IMR-90 (cell line): ENCODE measurements around the gene HHATL. TPM values are rescaled to one million over a fixed set of nuclear protein-coding genes. Genes with fewer than 3 reads are reported as not detected.

Experiments used
- ATAC-seq: fragments of 200-7000 bp; cut with Tn5 transposase; 2 replicates; pipeline ENCODE4 v1.9.1; 2020; ENCODE audit warnings: low read depth, mild to moderate bottlenecking, moderate library complexity
- BruUV-seq: library from RNA; stranded (reverse); fragments of 400-500 nt; replicated peaks from 2 replicates; lab custom pipeline; 2021; lab: Mats Ljungman, UMichigan
- CTCF ChIA-PET: fragments of 300-600 bp; formaldehyde crosslinking; extraction: SDS; loops from one replicate; lab custom pipeline; 2021; ENCODE audit warnings: antibody characterized with exemption; lab: Yijun Ruan, JAX
- POLR2A ChIA-PET: fragments of 300-600 bp; sonication (Branson Sonifier 250); formaldehyde crosslinking; loops from one replicate; lab custom pipeline; 2022; ENCODE audit warnings: antibody characterized with exemption; ENCODE audit not compliant: unreplicated experiment; lab: Charles Lee
- DNase-seq: peaks from one replicate; pipeline ENCODE4 v3.0.0; 2013
- H2AFZ ChIP-seq: replicated peaks from 2 replicates; pipeline ENCODE3; 2013; ENCODE audit warnings: low read length, mild to moderate bottlenecking; ENCODE audit not compliant: poor library complexity
- H2AK5ac ChIP-seq: 2 replicates; pipeline ENCODE4 v1.6.1; 2013; ENCODE audit warnings: low read depth, low read length, inconsistent platforms
- H2AK9ac ChIP-seq: replicated peaks from 2 replicates; pipeline ENCODE3; 2013; ENCODE audit warnings: mild to moderate bottlenecking, low read depth, low read length, moderate library complexity; ENCODE audit not compliant: poor library complexity
- H2BK120ac ChIP-seq: 2 replicates; pipeline ENCODE4 v1.6.1; 2013; ENCODE audit warnings: low read depth, low read length, inconsistent platforms
- H2BK15ac ChIP-seq: 3 replicates; pipeline ENCODE4 v1.6.1; 2013; ENCODE audit warnings: low read depth, low read length, inconsistent platforms
- H2BK20ac ChIP-seq: 2 replicates; pipeline ENCODE4 v1.6.1; 2013; ENCODE audit warnings: low read depth, mild to moderate bottlenecking, inconsistent platforms, low read length, moderate library complexity
- H2BK5ac ChIP-seq: 2 replicates; pipeline ENCODE4 v1.6.1; 2013; ENCODE audit warnings: mild to moderate bottlenecking, low read depth, low read length, inconsistent platforms; ENCODE audit not compliant: poor library complexity, severe bottlenecking
- H3K14ac ChIP-seq: replicated peaks from 2 replicates; pipeline ENCODE4 v1.6.1; 2013; ENCODE audit warnings: low read depth, low read length, inconsistent platforms
- H3K18ac ChIP-seq: 2 replicates; pipeline ENCODE4 v1.6.1; 2013; ENCODE audit warnings: low read depth, low read length, control low read depth
- H3K23ac ChIP-seq: 2 replicates; pipeline ENCODE4 v1.6.1; 2013; ENCODE audit warnings: low read depth, low read length, inconsistent platforms
- H3K27ac ChIP-seq: 2 replicates; pipeline ENCODE4 v1.5.1; 2013; ENCODE audit warnings: mild to moderate bottlenecking, control low read depth, low read length; ENCODE audit not compliant: insufficient read depth
- H3K27me3 ChIP-seq: 2 replicates; pipeline ENCODE4 v1.6.1; 2013; ENCODE audit warnings: low read length; ENCODE audit not compliant: control insufficient read depth, insufficient read depth
- H3K36me3 ChIP-seq: 2 replicates; pipeline ENCODE4 v1.6.1; 2013; ENCODE audit warnings: low read length, mixed read lengths; ENCODE audit not compliant: control insufficient read depth, insufficient read depth
- H3K4ac ChIP-seq: 2 replicates; pipeline ENCODE4 v1.6.1; 2013; ENCODE audit warnings: low read depth, low read length, inconsistent platforms
- H3K4me1 ChIP-seq: 2 replicates; pipeline ENCODE4 v1.6.1; 2013; ENCODE audit warnings: low read length, mixed read lengths; ENCODE audit not compliant: control insufficient read depth, insufficient read depth
- H3K4me2 ChIP-seq: 2 replicates; pipeline ENCODE4 v1.6.1; 2013; ENCODE audit warnings: low read depth, mild to moderate bottlenecking, control low read depth, low read length, moderate library complexity
- H3K4me3 ChIP-seq: 2 replicates; pipeline ENCODE4 v1.5.1; 2013; ENCODE audit warnings: low read depth, mild to moderate bottlenecking, control low read depth, low read length, moderate library complexity; ENCODE audit not compliant: insufficient read depth
- H3K56ac ChIP-seq: 2 replicates; pipeline ENCODE4 v1.6.1; 2013; ENCODE audit warnings: low read length, inconsistent platforms; ENCODE audit not compliant: insufficient read depth; ENCODE audit errors: extremely low read depth
- H3K79me1 ChIP-seq, 2 experiments: 2 replicates each; pipeline ENCODE4 v1.6.1; 2013; ENCODE audit warnings: low read length in 2 of 2, inconsistent platforms in 1 of 2, low read depth in 1 of 2
- H3K9ac ChIP-seq: 2 replicates; pipeline ENCODE4 v1.6.1; 2013; ENCODE audit warnings: low read depth, low read length, control low read depth
- H3K9me1 ChIP-seq: 2 replicates; pipeline ENCODE4 v1.6.1; 2013; ENCODE audit warnings: low read length, inconsistent platforms; ENCODE audit not compliant: insufficient read depth
- H3K9me3 ChIP-seq: 2 replicates; pipeline ENCODE4 v1.6.1; 2013; ENCODE audit warnings: low read length; ENCODE audit not compliant: control insufficient read depth, insufficient read depth
- H4K20me1 ChIP-seq: 2 replicates; pipeline ENCODE4 v1.6.1; 2013; ENCODE audit warnings: low read length, inconsistent platforms; ENCODE audit not compliant: insufficient read depth
- H4K5ac ChIP-seq: 2 replicates; pipeline ENCODE4 v1.6.1; 2013; ENCODE audit warnings: mild to moderate bottlenecking, low read depth, low read length, control low read depth
- H4K8ac ChIP-seq, 2 experiments: 2 replicates each; pipeline ENCODE4 v1.6.1; 2013; ENCODE audit warnings: low read depth in 2 of 2, low read length in 2 of 2, control low read depth in 1 of 2, inconsistent platforms in 1 of 2
- H4K91ac ChIP-seq: 2 replicates; pipeline ENCODE4 v1.6.1; 2013; ENCODE audit warnings: low read depth, low read length, inconsistent platforms; ENCODE audit not compliant: insufficient read depth
- BHLHE40 ChIP-seq: fragments of 150-350 bp; IDR thresholded peaks from 2 replicates; pipeline ENCODE4 v1.6.1; 2016; ENCODE audit warnings: mild to moderate bottlenecking, low read depth, low read length
- CEBPB ChIP-seq: IDR thresholded peaks from 2 replicates; pipeline ENCODE4 v1.6.1; 2012; ENCODE audit warnings: low read depth, low read length, improper control_type of control experiment
- CHD1 ChIP-seq: IDR thresholded peaks from 2 replicates; pipeline ENCODE4 v1.6.1; 2012; ENCODE audit warnings: low read depth, low read length, improper control_type of control experiment
- CTCF ChIP-seq: conservative IDR thresholded peaks from 2 replicates; pipeline ENCODE4 v1.5.1; 2012; ENCODE audit warnings: mild to moderate bottlenecking, low read depth, low read length, improper control_type of control experiment
- FOS ChIP-seq: fragments of 150-350 bp; IDR thresholded peaks from 2 replicates; pipeline ENCODE4 v1.6.1; 2016; ENCODE audit warnings: low read depth, low read length
- MAFK ChIP-seq: IDR thresholded peaks from 2 replicates; pipeline ENCODE4 v1.6.1; 2012; ENCODE audit warnings: low read depth, low read length, improper control_type of control experiment
- MAZ ChIP-seq: IDR thresholded peaks from 2 replicates; pipeline ENCODE4 v1.6.1; 2012; ENCODE audit warnings: low read depth, mild to moderate bottlenecking, low read length, improper control_type of control experiment, moderate library complexity, borderline replicate concordance
- MXI1 ChIP-seq: IDR thresholded peaks from 2 replicates; pipeline ENCODE4 v1.6.1; 2012; ENCODE audit warnings: low read depth, mild to moderate bottlenecking, low read length, moderate library complexity, borderline replicate concordance
- NFE2L2 ChIP-seq: fragments of 150-350 bp; IDR thresholded peaks from 2 replicates; pipeline ENCODE4 v1.6.1; 2016; ENCODE audit warnings: low read depth, mild to moderate bottlenecking, low read length
- POLR2A ChIP-seq: IDR thresholded peaks from 2 replicates; pipeline ENCODE4 v1.6.1; 2012; ENCODE audit warnings: mild to moderate bottlenecking, low read depth, low read length
- RAD21 ChIP-seq: IDR thresholded peaks from 2 replicates; pipeline ENCODE4 v1.6.1; 2012; ENCODE audit warnings: low read length, improper control_type of control experiment
- RCOR1 ChIP-seq: IDR thresholded peaks from 2 replicates; pipeline ENCODE4 v1.6.1; 2012; ENCODE audit warnings: mild to moderate bottlenecking, low read length, improper control_type of control experiment; ENCODE audit not compliant: insufficient replicate concordance
- RFX5 ChIP-seq: IDR thresholded peaks from 2 replicates; pipeline ENCODE4 v1.8.0; 2012; ENCODE audit warnings: low read depth, mild to moderate bottlenecking, low read length, moderate library complexity
- SMC3 ChIP-seq: fragments of 150-350 bp; IDR thresholded peaks from 2 replicates; pipeline ENCODE4 v1.6.1; 2016; ENCODE audit warnings: low read depth, mild to moderate bottlenecking, antibody characterized with exemption, low read length, moderate library complexity
- USF2 ChIP-seq: fragments of 150-350 bp; IDR thresholded peaks from 2 replicates; pipeline ENCODE4 v1.6.1; 2017; ENCODE audit warnings: mild to moderate bottlenecking, antibody characterized with exemption, low read length, low read depth
- WGBS, 2 experiments: methylation state at CpG; one replicate each; pipeline versions ENCODE4 v1.1.5 to v1.1.7; 2013; ENCODE audit warnings: missing lambda C conversion rate in 2 of 2; ENCODE audit not compliant: insufficient read length in 1 of 2; ENCODE audit errors: extremely low coverage in 2 of 2; 5-methylcytosine and 5-hydroxymethylcytosine counted together
- dilution Hi-C: fragments of 300-500 bp; cut with HindIII; formaldehyde crosslinking; loops from one replicate; pipeline ENCODE4 v1.14.3; 2018; ENCODE audit warnings: low sequenced_read_pairs; ENCODE audit not compliant: unreplicated experiment
- in situ Hi-C: fragments of 300-500 bp; cut with MboI; formaldehyde crosslinking; loops from 3 replicates; pipeline ENCODE4 v1.14.3; 2019; ENCODE audit warnings: low sequenced_read_pairs, inconsistent platforms, mixed read lengths
- intact Hi-C: fragments of 100-400 bp; cut with micrococcal nuclease; formaldehyde crosslinking; loops from 2 replicates; pipeline ENCODE4 v1.10.0; 2022
- polyA plus RNA-seq, 3 experiments: library from polyadenylated mRNA; depleted of rRNA; stranded (reverse); fragments of >200 nt; gene quantifications; 2 replicates each; pipeline ENCODE4 v1.2.3, GENCODE V29; 2012; ENCODE audit warnings: low replicate concordance in 1 of 3
- total RNA-seq: library from RNA; depleted of rRNA; stranded (reverse); fragments of >200 nt; gene quantifications from 2 replicates; pipeline ENCODE4 v1.2.3, GENCODE V29; 2012
- TF ChIP-seq, protein P1 (sequence below): fragments of 150-350 bp; IDR thresholded peaks from 2 replicates; pipeline ENCODE4 v1.6.1; 2016; ENCODE audit warnings: low read depth, mild to moderate bottlenecking, low read length, moderate library complexity, borderline replicate concordance

The HHATL gene
- total and polyA plus RNA-seq, 2 of the 4 experiments (the other 2 are of a cell fraction) = not detected

DNA sequence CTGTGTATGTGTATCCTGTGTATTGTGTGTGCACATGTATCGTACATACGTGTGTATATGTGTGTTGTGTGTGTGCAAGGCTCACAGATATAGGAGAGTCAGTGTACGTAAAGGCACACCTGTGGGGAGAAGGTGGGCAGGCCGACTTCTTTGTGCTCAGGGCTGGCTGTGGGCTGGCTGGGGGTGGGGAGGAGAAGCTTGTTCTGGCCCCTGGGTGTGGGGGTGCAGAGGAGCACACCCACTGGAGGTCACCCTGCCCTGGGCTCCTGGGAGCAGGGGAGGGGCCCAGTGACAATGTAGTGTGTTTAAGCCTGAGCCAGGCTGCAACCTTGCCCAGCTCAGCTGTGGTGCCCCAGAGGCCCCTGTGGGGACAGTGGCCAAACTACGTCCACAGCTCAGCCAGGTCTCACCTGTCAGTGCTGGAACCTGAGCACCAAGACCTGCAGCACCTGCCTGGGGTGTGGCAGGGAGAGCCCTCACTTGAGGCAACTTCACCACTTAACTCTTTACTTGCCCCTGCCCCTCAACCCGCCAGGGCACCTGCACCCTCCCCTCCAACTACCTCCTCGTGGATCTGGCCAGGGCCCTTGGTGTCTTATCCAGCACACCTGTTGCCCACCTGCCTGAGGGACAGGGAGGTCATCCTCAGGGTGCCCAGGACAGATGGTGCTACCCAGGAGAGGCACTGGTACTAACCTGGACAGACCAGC, 2.6 kb upstream of the HHATL start:
- H2AK9ac ChIP-seq = no peak overlapping the region
- H3K27me3 ChIP-seq = peaks cover 50% of the 10 kb centered on the region
- H2BK15ac ChIP-seq = no peak overlapping the region
- no peak overlapping the region for H2BK20ac ChIP-seq
- intact Hi-C loops = no loop called here
- H2BK5ac ChIP-seq = no peak overlapping the region
- in situ Hi-C loops = no loop called here
- TF ChIP-seq, protein P1, sequence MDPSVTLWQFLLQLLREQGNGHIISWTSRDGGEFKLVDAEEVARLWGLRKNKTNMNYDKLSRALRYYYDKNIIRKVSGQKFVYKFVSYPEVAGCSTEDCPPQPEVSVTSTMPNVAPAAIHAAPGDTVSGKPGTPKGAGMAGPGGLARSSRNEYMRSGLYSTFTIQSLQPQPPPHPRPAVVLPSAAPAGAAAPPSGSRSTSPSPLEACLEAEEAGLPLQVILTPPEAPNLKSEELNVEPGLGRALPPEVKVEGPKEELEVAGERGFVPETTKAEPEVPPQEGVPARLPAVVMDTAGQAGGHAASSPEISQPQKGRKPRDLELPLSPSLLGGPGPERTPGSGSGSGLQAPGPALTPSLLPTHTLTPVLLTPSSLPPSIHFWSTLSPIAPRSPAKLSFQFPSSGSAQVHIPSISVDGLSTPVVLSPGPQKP = no peak
- TF ChIP-seq CTCF = no peak
- TF ChIP-seq RCOR1 = no peak
- no peak for TF ChIP-seq CHD1
- no peak for TF ChIP-seq RFX5
- TF ChIP-seq FOS = no peak
- TF ChIP-seq RAD21 = no peak
- no peak for TF ChIP-seq BHLHE40
- TF ChIP-seq CEBPB = no peak
- no peak for TF ChIP-seq MXI1
- TF ChIP-seq MAFK = no peak
- TF ChIP-seq MAZ = no peak
- no peak for TF ChIP-seq SMC3
- TF ChIP-seq POLR2A = no peak
- TF ChIP-seq NFE2L2 = no peak
- TF ChIP-seq USF2 = no peak
- H3K9me1 ChIP-seq = no peaks in the 10 kb centered on the region; the same call in 1 of the 2 replicates
- no peak overlapping the region for H2AK5ac ChIP-seq
- ChIA-PET POLR2A (no interaction called here), CTCF (no interaction called here)
- H3K4me3 ChIP-seq = no peak overlapping the region
- H3K18ac ChIP-seq = no peak overlapping the region
- H3K36me3 ChIP-seq = no peaks in the 10 kb centered on the region
- H2BK120ac ChIP-seq = no peak overlapping the region
- no TSS peak for BruUV-seq
- no peak overlapping the region for H4K8ac ChIP-seq
- no peak overlapping the region for H3K56ac ChIP-seq
- dilution Hi-C loops = no loop called here
- DNase-seq (no peak), ATAC-seq (no peak)
- no peaks in the 10 kb centered on the region; the same call in 1 of the 2 replicates for H4K20me1 ChIP-seq
- no peak overlapping the region for H3K23ac ChIP-seq
- H3K27ac ChIP-seq = no peak overlapping the region
- no peak overlapping the region for H4K91ac ChIP-seq
- H3K4me1 ChIP-seq = no peaks in the 10 kb centered on the region
- WGBS, 2 experiments = 67% methylated on average over 3 of the region's 7 CpGs; no CpG with 5 or more reads in 1 of the 2 experiments
- no peak overlapping the region for H3K4me2 ChIP-seq
- no peak overlapping the region for H3K14ac ChIP-seq
- no peak overlapping the region for H4K5ac ChIP-seq
- H3K9ac ChIP-seq = no peak overlapping the region
- no peaks in the 10 kb centered on the region for H3K9me3 ChIP-seq
- no peaks in the 10 kb centered on the region for H3K79me1 ChIP-seq
- no peak overlapping the region for H2AFZ ChIP-seq
- H3K4ac ChIP-seq = no peak overlapping the region
